Nephron (organoid): Measurements from ENCODE around the gene BMP2K.

Experiments
- H3K27ac Mint-ChIP-seq, 3 experiments: 2 replicates each; pipeline ENCODE4 v1.8.0; 2020; ENCODE audit warnings: mixed read lengths in 3 of 3, mild to moderate bottlenecking in 2 of 3, moderate library complexity in 1 of 3
- H3K27me3 Mint-ChIP-seq: 2 replicates; pipeline ENCODE4 v1.8.0; 2021; ENCODE audit warnings: low read depth, mild to moderate bottlenecking, moderate library complexity, mixed read lengths
- H3K36me3 Mint-ChIP-seq: 2 replicates; pipeline ENCODE4 v1.8.0; 2020; ENCODE audit warnings: low read depth, mixed read lengths
- H3K4me1 Mint-ChIP-seq: 2 replicates; pipeline ENCODE4 v1.8.0; 2020; ENCODE audit warnings: mixed read lengths
- H3K4me3 Mint-ChIP-seq, 3 experiments: 2 replicates each; pipeline ENCODE4 v1.8.0; 2020; ENCODE audit warnings: mild to moderate bottlenecking in 3 of 3, mixed read lengths in 3 of 3, moderate library complexity in 2 of 3
- H3K9me3 Mint-ChIP-seq: 2 replicates; pipeline ENCODE4 v1.8.0; 2020; ENCODE audit warnings: mixed read lengths
- TF ChIP-seq, protein P1 (sequence below), 3 experiments: fragments of 200-600 bp; sonication (generic); IDR thresholded peaks; one replicate each; pipeline ENCODE4 v1.5.0; 2021; ENCODE audit warnings: antibody characterized with exemption in 3 of 3; ENCODE audit not compliant: unreplicated experiment in 3 of 3

BMP2K gene

DNA sequence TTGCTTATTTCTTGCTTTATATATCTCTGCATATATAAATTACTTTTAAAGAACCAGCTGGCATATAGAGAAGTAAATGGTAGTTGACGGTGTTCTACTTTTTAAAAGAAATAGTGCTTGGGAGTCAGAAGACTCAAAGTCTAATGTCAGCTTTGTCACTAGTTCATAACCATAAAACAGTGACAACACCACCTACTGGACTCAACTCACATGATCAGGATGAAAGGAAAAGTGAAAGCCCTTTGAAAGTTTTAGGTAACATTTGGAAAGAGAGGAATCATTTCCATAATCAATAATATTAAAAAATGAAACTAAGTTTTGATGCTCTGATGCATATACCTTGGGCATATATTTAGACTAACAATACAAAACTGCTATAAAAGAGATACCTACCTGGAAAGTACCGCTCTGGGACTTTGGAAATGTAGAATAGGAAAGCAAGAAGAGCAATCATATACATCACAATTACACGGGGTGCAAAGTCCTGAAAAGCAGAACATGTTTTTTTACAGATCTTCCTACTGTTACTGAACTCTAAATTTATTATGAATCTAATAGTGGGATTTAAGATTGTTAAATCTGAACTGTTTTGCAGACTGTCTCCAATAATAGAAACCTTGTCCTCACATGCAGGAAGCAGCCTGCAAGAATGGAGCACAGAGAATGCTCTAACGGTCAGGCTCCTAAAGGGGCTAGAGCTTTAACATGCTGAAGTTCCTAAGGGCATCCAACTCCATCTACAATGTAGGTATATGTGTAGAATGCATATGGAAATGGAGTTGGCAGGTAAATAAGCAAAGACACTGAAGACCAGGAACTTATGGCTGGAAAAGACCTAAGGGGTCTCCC lies 147.5 kb downstream of the BMP2K start:
- H3K27ac Mint-ChIP-seq = no peak overlapping the region
- no peaks in the 10 kb centered on the region for H3K4me1 Mint-ChIP-seq
- H3K9me3 Mint-ChIP-seq = no peaks in the 10 kb centered on the region
- H3K36me3 Mint-ChIP-seq = peaks cover 34% of the 10 kb centered on the region
- H3K27me3 Mint-ChIP-seq = no peaks in the 10 kb centered on the region
- no peak overlapping the region for H3K4me3 Mint-ChIP-seq
- TF ChIP-seq, protein P1, sequence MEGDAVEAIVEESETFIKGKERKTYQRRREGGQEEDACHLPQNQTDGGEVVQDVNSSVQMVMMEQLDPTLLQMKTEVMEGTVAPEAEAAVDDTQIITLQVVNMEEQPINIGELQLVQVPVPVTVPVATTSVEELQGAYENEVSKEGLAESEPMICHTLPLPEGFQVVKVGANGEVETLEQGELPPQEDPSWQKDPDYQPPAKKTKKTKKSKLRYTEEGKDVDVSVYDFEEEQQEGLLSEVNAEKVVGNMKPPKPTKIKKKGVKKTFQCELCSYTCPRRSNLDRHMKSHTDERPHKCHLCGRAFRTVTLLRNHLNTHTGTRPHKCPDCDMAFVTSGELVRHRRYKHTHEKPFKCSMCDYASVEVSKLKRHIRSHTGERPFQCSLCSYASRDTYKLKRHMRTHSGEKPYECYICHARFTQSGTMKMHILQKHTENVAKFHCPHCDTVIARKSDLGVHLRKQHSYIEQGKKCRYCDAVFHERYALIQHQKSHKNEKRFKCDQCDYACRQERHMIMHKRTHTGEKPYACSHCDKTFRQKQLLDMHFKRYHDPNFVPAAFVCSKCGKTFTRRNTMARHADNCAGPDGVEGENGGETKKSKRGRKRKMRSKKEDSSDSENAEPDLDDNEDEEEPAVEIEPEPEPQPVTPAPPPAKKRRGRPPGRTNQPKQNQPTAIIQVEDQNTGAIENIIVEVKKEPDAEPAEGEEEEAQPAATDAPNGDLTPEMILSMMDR (IDR thresholded peaks at IDR 0.05; ENCODE audit: unreplicated experiment in 3 of 3) = no peak

DNA sequence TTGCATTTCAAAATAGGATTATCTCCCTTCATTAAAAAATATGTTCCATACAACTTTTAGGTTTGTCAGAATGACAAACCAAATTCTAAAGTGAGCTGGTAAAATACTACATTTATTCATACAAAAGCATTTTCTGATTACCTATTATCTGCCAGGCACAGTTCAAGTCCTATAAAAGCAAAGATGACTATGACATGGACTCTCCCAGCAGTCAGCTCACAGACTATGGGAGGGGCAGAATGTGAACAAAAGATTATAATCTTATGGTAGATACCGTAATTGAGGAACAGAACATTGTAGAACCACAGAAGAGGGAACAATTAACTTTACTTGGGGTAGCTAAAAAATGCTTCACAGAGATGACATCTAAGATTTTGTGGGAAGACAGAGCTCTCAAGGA lies 150.7 kb downstream of the BMP2K start:
- TF ChIP-seq, protein P1 (IDR thresholded peaks at IDR 0.05; ENCODE audit: unreplicated experiment in 3 of 3) = no peak
- H3K9me3 Mint-ChIP-seq = no peaks in the 10 kb centered on the region

DNA sequence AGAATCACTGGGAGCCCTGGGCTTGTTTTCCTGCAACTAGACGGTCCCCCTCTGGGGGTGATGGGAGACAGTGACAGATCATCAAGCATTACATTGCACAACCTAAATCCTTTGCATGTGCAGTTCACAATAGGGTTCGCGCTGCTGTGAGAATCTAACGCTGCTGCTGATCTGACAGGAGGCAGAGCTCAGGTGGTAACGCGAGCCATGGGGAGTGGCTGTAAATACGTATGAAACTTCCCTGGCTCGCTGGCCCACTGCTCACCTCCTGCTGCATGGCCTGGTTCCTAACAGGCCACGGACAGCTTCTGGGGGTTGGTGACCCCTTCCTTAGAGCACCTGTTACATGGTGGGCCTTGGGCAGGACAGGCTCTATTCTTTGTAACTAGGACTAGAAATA lies 152.7 kb downstream of the BMP2K start:
- no peak overlapping the region for H3K4me3 Mint-ChIP-seq
- H3K9me3 Mint-ChIP-seq = no peaks in the 10 kb centered on the region
- H3K27me3 Mint-ChIP-seq = no peaks in the 10 kb centered on the region
- peaks cover 46% of the 10 kb centered on the region for H3K36me3 Mint-ChIP-seq
- H3K4me1 Mint-ChIP-seq = no peaks in the 10 kb centered on the region
- TF ChIP-seq, protein P1 (IDR thresholded peaks at IDR 0.05; ENCODE audit: unreplicated experiment in 3 of 3) = no peak
- H3K27ac Mint-ChIP-seq = no peak overlapping the region

More for the DNA sequence above, 150.7 kb downstream of the BMP2K start:
- H3K4me3 Mint-ChIP-seq = no peak overlapping the region
- no peak overlapping the region for H3K27ac Mint-ChIP-seq
- H3K4me1 Mint-ChIP-seq = no peaks in the 10 kb centered on the region
- H3K27me3 Mint-ChIP-seq = no peaks in the 10 kb centered on the region
- peaks cover 49% of the 10 kb centered on the region for H3K36me3 Mint-ChIP-seq

DNA sequence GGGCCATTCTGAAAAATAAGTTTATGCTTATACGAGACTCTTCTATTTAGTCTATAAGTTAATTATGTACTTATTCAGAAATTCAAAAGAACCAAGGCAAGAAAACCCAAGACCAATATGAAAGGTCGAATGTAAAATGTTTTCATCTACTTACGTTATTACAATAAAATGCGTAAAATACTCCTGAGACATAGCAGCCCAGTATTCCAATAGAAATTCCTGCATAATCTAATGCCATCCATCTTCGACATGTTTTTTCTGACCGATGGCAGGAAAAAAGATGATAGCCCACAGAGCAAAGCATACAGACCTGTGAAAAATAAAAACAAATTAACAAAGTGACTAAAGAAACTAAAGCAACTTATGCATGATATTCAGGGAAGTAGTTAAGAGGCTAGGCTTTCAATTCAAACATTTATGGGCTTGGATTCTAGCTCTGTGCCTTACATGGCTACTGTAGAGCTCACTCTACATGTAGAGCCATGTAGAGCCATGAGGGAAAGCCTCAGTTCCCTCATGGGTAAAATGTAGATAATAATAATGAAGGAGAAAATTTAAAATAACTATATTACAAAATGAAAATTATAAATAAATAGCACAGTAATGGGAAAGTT lies 154.0 kb downstream of the BMP2K start:
- TF ChIP-seq, protein P1 (IDR thresholded peaks at IDR 0.05; ENCODE audit: unreplicated experiment in 3 of 3) = no peak
- Mint-ChIP-seq H3K9me3 (no peaks in the 10 kb centered on the region), H3K4me1 (no peaks in the 10 kb centered on the region)

DNA sequence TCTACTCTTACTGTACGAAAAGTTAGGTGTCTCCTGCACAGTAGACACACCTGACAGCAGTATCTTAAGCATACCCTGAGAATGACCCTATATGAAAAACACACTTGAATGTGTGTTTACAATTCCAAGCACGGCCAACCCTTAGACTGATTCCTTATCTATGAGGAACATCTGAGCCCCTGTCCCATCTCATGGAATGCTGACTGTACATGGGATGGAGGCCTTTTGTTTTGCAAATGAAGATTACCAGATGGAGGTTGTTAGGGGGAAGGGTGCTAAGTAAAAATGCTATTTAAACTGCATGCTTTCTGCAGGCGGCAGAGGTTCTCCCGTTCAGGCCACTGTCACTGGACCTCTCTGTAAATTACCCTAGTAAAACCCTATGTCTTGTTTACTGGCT lies 160.8 kb downstream of the BMP2K start:
- H3K4me3 Mint-ChIP-seq = peak overlapping the region; percentile 6 to 54 (median 44)
- H3K9me3 Mint-ChIP-seq = no peaks in the 10 kb centered on the region
- peaks cover 14% of the 10 kb centered on the region for H3K4me1 Mint-ChIP-seq
- no peak overlapping the region for H3K27ac Mint-ChIP-seq
- peaks cover 7% of the 10 kb centered on the region for H3K27me3 Mint-ChIP-seq
- peaks cover 3% of the 10 kb centered on the region for H3K36me3 Mint-ChIP-seq
- TF ChIP-seq, protein P1 (IDR thresholded peaks at IDR 0.05; ENCODE audit: unreplicated experiment in 3 of 3) = no peak

More for the DNA sequence above, 154.0 kb downstream of the BMP2K start:
- Mint-ChIP-seq H3K36me3 (peaks cover 44% of the 10 kb centered on the region), H3K4me3 (no peak overlapping the region), H3K27ac (no peak overlapping the region), H3K27me3 (no peaks in the 10 kb centered on the region)
